Activated CD8-positive, alpha-beta memory T cell treated with anti-CD3 and anti-CD28 coated beads, Interleukin-2, amount 10 ng/mL, durations not matched to agents 7 days and 5 days (primary cell): Measurements from ENCODE around the gene SCAMP5. TPM values are rescaled to one million over a fixed set of nuclear protein-coding genes. Genes with fewer than 3 reads are reported as not detected.

Experiments used
- ATAC-seq: fragments of 150-1000 bp; cut with Tn5 transposase; one replicate; pipeline ENCODE4 v1.10.0; 2021; ENCODE audit warnings: moderate library complexity
- CTCF ChIA-PET: fragments of 350-600 bp; sonication (Branson Sonifier 250); formaldehyde crosslinking; loops from one replicate; lab custom pipeline; 2021; ENCODE audit warnings: antibody characterized with exemption; lab: Charles Lee
- DNase-seq: peaks from one replicate; pipeline ENCODE4 v3.0.0-alpha.2; 2020
- H3K27ac Mint-ChIP-seq: one replicate; pipeline ENCODE4 v1.8.0; 2021; ENCODE audit warnings: mild to moderate bottlenecking, mixed read lengths
- H3K27me3 Mint-ChIP-seq: one replicate; pipeline ENCODE4 v1.8.0; 2021; ENCODE audit warnings: mixed read lengths
- H3K36me3 Mint-ChIP-seq: one replicate; pipeline ENCODE4 v1.8.0; 2021; ENCODE audit warnings: mild to moderate bottlenecking, mixed read lengths
- H3K4me1 Mint-ChIP-seq: one replicate; pipeline ENCODE4 v1.8.0; 2021; ENCODE audit warnings: mixed read lengths
- H3K4me3 Mint-ChIP-seq: one replicate; pipeline ENCODE4 v1.8.0; 2021; ENCODE audit warnings: mild to moderate bottlenecking, moderate library complexity, mixed read lengths
- H3K9me3 Mint-ChIP-seq: one replicate; pipeline ENCODE4 v1.8.0; 2022; ENCODE audit warnings: low read depth, mixed read lengths
- total RNA-seq, 2 experiments: library from RNA; stranded (reverse); gene quantifications; one replicate each; pipeline ENCODE4 v1.2.3, GENCODE V29; 2021

Gene SCAMP5
- total RNA-seq, 2 experiments from 2014 or later, result 0.61 to 0.94 TPM

- Mint-ChIP-seq H3K4me1 (peaks cover 71% of the 10 kb centered on the region), H3K9me3 (no peaks in the 10 kb centered on the region), H3K27ac (peak overlapping the region; percentile 92), H3K36me3 (peaks cover 49% of the 10 kb centered on the region), H3K4me3 (peak overlapping the region; percentile 59), H3K27me3 (no peaks in the 10 kb centered on the region)
- ATAC-seq, result no peak
- CTCF ChIA-PET, result interaction anchor here (1.0 to 4.5 kb wide), 10 partner anchors 9 to 1080 kb away, joined by 3 to 38 read pairs (median 4); no protein-coding TSS in a partner anchor
- no peak for DNase-seq
Measured at GRCh38 chr15:75044258-75044878, 49.0 kb downstream of the SCAMP5 start.

- Mint-ChIP-seq H3K4me3 (peak overlapping the region; percentile 59), H3K4me1 (peaks cover 64% of the 10 kb centered on the region), H3K36me3 (peaks cover 51% of the 10 kb centered on the region), H3K9me3 (no peaks in the 10 kb centered on the region), H3K27me3 (no peaks in the 10 kb centered on the region), H3K27ac (peak overlapping the region; percentile 92)
- ATAC-seq (no peak), DNase-seq (no peak)
- CTCF ChIA-PET, result interaction anchor here (1.0 to 4.5 kb wide), 6 partner anchors 12 to 84 kb away, joined by 3 to 23 read pairs (median 4); no protein-coding TSS in a partner anchor
Measured at GRCh38 chr15:75045332-75046015, 50.1 kb downstream of the SCAMP5 start.

GRCh38 chr15:75048394-75048793 is 53.0 kb downstream of the SCAMP5 start:
- Mint-ChIP-seq H3K4me1 (peaks cover 46% of the 10 kb centered on the region), H3K27me3 (no peaks in the 10 kb centered on the region), H3K36me3 (peaks cover 43% of the 10 kb centered on the region), H3K4me3 (no peak overlapping the region), H3K27ac (no peak overlapping the region), H3K9me3 (no peaks in the 10 kb centered on the region)
- ATAC-seq, result no peak
- no peak for DNase-seq
- CTCF ChIA-PET, result no interaction called here

- Mint-ChIP-seq H3K4me1 (peaks cover 39% of the 10 kb centered on the region), H3K9me3 (no peaks in the 10 kb centered on the region), H3K36me3 (peaks cover 45% of the 10 kb centered on the region), H3K27me3 (no peaks in the 10 kb centered on the region), H3K27ac (no peak overlapping the region), H3K4me3 (no peak overlapping the region)
- DNase-seq (no peak), ATAC-seq (no peak)
- CTCF ChIA-PET, result interaction anchor here (1.1 to 1.7 kb wide), 2 partner anchors 152 to 155 kb away, joined by 4 read pairs; partner anchors contain the start of gene C15orf39
Measured at GRCh38 chr15:75049392-75049791, 54.0 kb downstream of the SCAMP5 start.

- H3K9me3 Mint-ChIP-seq, result no peaks in the 10 kb centered on the region
- peaks cover 32% of the 10 kb centered on the region for H3K4me1 Mint-ChIP-seq
- H3K27me3 Mint-ChIP-seq, result no peaks in the 10 kb centered on the region
- no peak for ATAC-seq
- H3K36me3 Mint-ChIP-seq, result peaks cover 38% of the 10 kb centered on the region
- no peak overlapping the region for H3K27ac Mint-ChIP-seq
- DNase-seq, result no peak
- no peak overlapping the region for H3K4me3 Mint-ChIP-seq
- CTCF ChIA-PET, result interaction anchor here (1.7 kb wide), 1 partner anchor 151 kb away, joined by 4 read pairs; the partner anchor contains the start of gene C15orf39
Measured at GRCh38 chr15:75050283-75050682, 54.9 kb downstream of the SCAMP5 start.

GRCh38 chr15:75051191-75051608 is 55.8 kb downstream of the SCAMP5 start:
- DNase-seq, result no peak

GRCh38 chr15:75051711-75052110 is 56.3 kb downstream of the SCAMP5 start:
- ATAC-seq (no peak), DNase-seq (no peak)
- peaks cover 28% of the 10 kb centered on the region for H3K4me1 Mint-ChIP-seq
- H3K27me3 Mint-ChIP-seq, result no peaks in the 10 kb centered on the region
- H3K27ac Mint-ChIP-seq, result no peak overlapping the region
- H3K4me3 Mint-ChIP-seq, result no peak overlapping the region
- CTCF ChIA-PET, result interaction anchor here (0.6 to 1.7 kb wide), 5 partner anchors 9 to 152 kb away, joined by 3 to 4 read pairs (median 4); no protein-coding TSS in a partner anchor
- peaks cover 31% of the 10 kb centered on the region for H3K36me3 Mint-ChIP-seq
- H3K9me3 Mint-ChIP-seq, result no peaks in the 10 kb centered on the region

More at GRCh38 chr15:75051191-75051608, 55.8 kb downstream of the SCAMP5 start:
- CTCF ChIA-PET, result interaction anchor here (0.6 to 1.7 kb wide), 6 partner anchors 8 to 153 kb away, joined by 3 to 4 read pairs (median 4); partner anchors contain the start of gene C15orf39
- H3K4me3 Mint-ChIP-seq, result no peak overlapping the region
- no peak for ATAC-seq
- H3K27me3 Mint-ChIP-seq, result no peaks in the 10 kb centered on the region
- peaks cover 31% of the 10 kb centered on the region for H3K4me1 Mint-ChIP-seq
- peaks cover 35% of the 10 kb centered on the region for H3K36me3 Mint-ChIP-seq
- H3K27ac Mint-ChIP-seq, result no peak overlapping the region
- no peaks in the 10 kb centered on the region for H3K9me3 Mint-ChIP-seq

- DNase-seq, result no peak
- no peak overlapping the region for H3K27ac Mint-ChIP-seq
- H3K4me3 Mint-ChIP-seq, result no peak overlapping the region
- peaks cover 20% of the 10 kb centered on the region for H3K4me1 Mint-ChIP-seq
- H3K27me3 Mint-ChIP-seq, result no peaks in the 10 kb centered on the region
- no peak for ATAC-seq
- peaks cover 28% of the 10 kb centered on the region for H3K36me3 Mint-ChIP-seq
- CTCF ChIA-PET, result interaction anchor here (0.8 to 1.9 kb wide), 5 partner anchors 10 to 148 kb away, joined by 3 to 7 read pairs (median 4); partner anchors contain the start of gene C15orf39
- no peaks in the 10 kb centered on the region for H3K9me3 Mint-ChIP-seq
Measured at GRCh38 chr15:75052972-75053747, 57.8 kb downstream of the SCAMP5 start.

- CTCF ChIA-PET, result interaction anchor here (0.9 to 1.9 kb wide), 4 partner anchors 10 to 148 kb away, joined by 3 to 7 read pairs (median 4); partner anchors contain the start of gene C15orf39
- Mint-ChIP-seq H3K27ac (no peak overlapping the region), H3K9me3 (no peaks in the 10 kb centered on the region), H3K27me3 (no peaks in the 10 kb centered on the region), H3K36me3 (peaks cover 25% of the 10 kb centered on the region), H3K4me1 (peaks cover 25% of the 10 kb centered on the region), H3K4me3 (no peak overlapping the region)
- ATAC-seq (no peak), DNase-seq (no peak)
Measured at GRCh38 chr15:75053748-75054125, 58.4 kb downstream of the SCAMP5 start.

- ATAC-seq (no peak), DNase-seq (no peak)
- Mint-ChIP-seq H3K36me3 (peaks cover 19% of the 10 kb centered on the region), H3K27ac (no peak overlapping the region), H3K4me1 (peaks cover 25% of the 10 kb centered on the region), H3K27me3 (no peaks in the 10 kb centered on the region), H3K9me3 (no peaks in the 10 kb centered on the region), H3K4me3 (no peak overlapping the region)
- CTCF ChIA-PET, result interaction anchor here (1.9 kb wide), 1 partner anchor 11 kb away, joined by 7 read pairs; no protein-coding TSS in a partner anchor
Measured at GRCh38 chr15:75054172-75054897, 59.0 kb downstream of the SCAMP5 start.

- peak overlapping the region; percentile 28 for H3K27ac Mint-ChIP-seq
- CTCF ChIA-PET, result interaction anchor here (0.6 to 1.8 kb wide), 3 partner anchors 13 to 146 kb away, joined by 3 to 7 read pairs (median 3); partner anchors contain the start of gene C15orf39
- DNase-seq (no peak), ATAC-seq (no peak)
- peaks cover 32% of the 10 kb centered on the region for H3K4me1 Mint-ChIP-seq
- peaks cover 14% of the 10 kb centered on the region for H3K36me3 Mint-ChIP-seq
- no peak overlapping the region for H3K4me3 Mint-ChIP-seq
- no peaks in the 10 kb centered on the region for H3K9me3 Mint-ChIP-seq
- H3K27me3 Mint-ChIP-seq, result no peaks in the 10 kb centered on the region
Measured at GRCh38 chr15:75056036-75056435, 60.7 kb downstream of the SCAMP5 start.
